Mammary epithelial cell (primary cell): ENCODE measurements around the gene PKHD1.
A peak's percentile ranks its signal among the peaks of the same experiment; 100 is the strongest.

Source experiments
- CTCF ChIP-seq, 2 donors: IDR thresholded peaks in 1 of 2; conservative IDR thresholded peaks in 1 of 2; 2 replicates each; pipeline ENCODE4 v1.5.1; 2011 to 2012; ENCODE audit warnings: inconsistent platforms in 2 of 2, low read length in 2 of 2, mild to moderate bottlenecking in 2 of 2, control low read depth in 1 of 2, low read depth in 1 of 2; ENCODE audit not compliant: insufficient read depth in 1 of 2; ENCODE audit errors: extremely low read depth in 1 of 2
- EZH2 ChIP-seq: IDR thresholded peaks from 2 replicates; pipeline ENCODE4 v1.6.1; 2012; ENCODE audit warnings: low read length, inconsistent platforms, borderline replicate concordance

GRCh38 chr6:51684038-51684437, 403.4 kb downstream of the PKHD1 start:
- peak; percentile 21 to 37 for TF ChIP-seq CTCF (conservative IDR thresholded peaks at IDR 0.05 in 1 of 2, IDR thresholded peaks at IDR 0.05 in 1 of 2; ENCODE audit: extremely low read depth in 1 of 2, insufficient read depth in 1 of 2, low read depth in 1 of 2, low read length in 2 of 2)
- no peak for TF ChIP-seq EZH2
